ENCODE measurements around the gene APBA3. TPM values are rescaled to one million over a fixed set of nuclear protein-coding genes. Genes with fewer than 3 reads are reported as not detected.
A peak's percentile ranks its signal among the peaks of the same experiment; 100 is the strongest.
"Not testable (repeated sequence)": the region's sequence is repeated elsewhere in the genome, so short reads cannot be mapped to it uniquely, and the experiment has no call there.

APBA3 gene
- total RNA-seq, 3 donors from 2014 or later (not counting 1 experiment from before 2014, with no cell fraction given): 39.9 to 53.6 (median 43.8) TPM

- H3K27ac Mint-ChIP-seq: peak overlapping the region; percentile 99 to 100
- TF ChIP-seq, protein P1, sequence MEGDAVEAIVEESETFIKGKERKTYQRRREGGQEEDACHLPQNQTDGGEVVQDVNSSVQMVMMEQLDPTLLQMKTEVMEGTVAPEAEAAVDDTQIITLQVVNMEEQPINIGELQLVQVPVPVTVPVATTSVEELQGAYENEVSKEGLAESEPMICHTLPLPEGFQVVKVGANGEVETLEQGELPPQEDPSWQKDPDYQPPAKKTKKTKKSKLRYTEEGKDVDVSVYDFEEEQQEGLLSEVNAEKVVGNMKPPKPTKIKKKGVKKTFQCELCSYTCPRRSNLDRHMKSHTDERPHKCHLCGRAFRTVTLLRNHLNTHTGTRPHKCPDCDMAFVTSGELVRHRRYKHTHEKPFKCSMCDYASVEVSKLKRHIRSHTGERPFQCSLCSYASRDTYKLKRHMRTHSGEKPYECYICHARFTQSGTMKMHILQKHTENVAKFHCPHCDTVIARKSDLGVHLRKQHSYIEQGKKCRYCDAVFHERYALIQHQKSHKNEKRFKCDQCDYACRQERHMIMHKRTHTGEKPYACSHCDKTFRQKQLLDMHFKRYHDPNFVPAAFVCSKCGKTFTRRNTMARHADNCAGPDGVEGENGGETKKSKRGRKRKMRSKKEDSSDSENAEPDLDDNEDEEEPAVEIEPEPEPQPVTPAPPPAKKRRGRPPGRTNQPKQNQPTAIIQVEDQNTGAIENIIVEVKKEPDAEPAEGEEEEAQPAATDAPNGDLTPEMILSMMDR (IDR thresholded peaks at IDR 0.05): no peak
- Histone ChIP-seq H3K4me3 (ENCODE audit: low read length) (peak overlapping the region; percentile 78), H3K4me1 (ENCODE audit: control insufficient read depth, insufficient read depth, low read length) (peaks cover 41% of the 10 kb centered on the region), H3K9me3 (ENCODE audit: control insufficient read depth, insufficient read depth, low read length) (no peaks in the 10 kb centered on the region), H3K36me3 (ENCODE audit: control insufficient read depth, insufficient read depth, low read length) (peaks cover 29% of the 10 kb centered on the region), H3K27me3 (ENCODE audit: control insufficient read depth, insufficient read depth, low read length) (no peaks in the 10 kb centered on the region), H3K27ac (ENCODE audit: low read length) (peak overlapping the region; percentile 97)
- no peaks in the 10 kb centered on the region for H3K36me3 Mint-ChIP-seq
- H3K4me3 Mint-ChIP-seq: peak overlapping the region; percentile 96
- no peaks in the 10 kb centered on the region for H3K27me3 Mint-ChIP-seq (ENCODE audit: low read depth in 2 of 2)
- H3K4me1 Mint-ChIP-seq: peaks cover 27 to 34% of the 10 kb centered on the region in 2 donors
- DNase-seq (no peak), ATAC-seq (no peak)
- WGBS (ENCODE audit: insufficient coverage): no CpG with 5 or more reads among the region's 1 CpG
- H3K9me3 Mint-ChIP-seq: no peaks in the 10 kb centered on the region
- intact Hi-C loops (cut with micrococcal nuclease): loop anchor here (1.0 to 2.0 kb wide), 3 partner anchors 51 to 727 kb away; no protein-coding TSS in a partner anchor
These were observed 610 bp upstream of the APBA3 start for GRCh38 chr19:3762130-3762473.

- H3K27me3 ChIP-seq (ENCODE audit: control insufficient read depth, insufficient read depth, low read length): no peaks in the 10 kb centered on the region
- H3K36me3 Mint-ChIP-seq: no peaks in the 10 kb centered on the region
- peak overlapping the region; percentile 99 to 100 for H3K27ac Mint-ChIP-seq
- TF ChIP-seq, protein P1 (IDR thresholded peaks at IDR 0.05): no peak
- H3K4me3 ChIP-seq (ENCODE audit: low read length): peak overlapping the region; percentile 100
- H3K27me3 Mint-ChIP-seq (ENCODE audit: low read depth in 2 of 2): no peaks in the 10 kb centered on the region
- H3K9me3 ChIP-seq (ENCODE audit: control insufficient read depth, insufficient read depth, low read length): no peaks in the 10 kb centered on the region
- WGBS (ENCODE audit: insufficient coverage): 38% methylated on average over 7 of the region's 7 CpGs
- H3K4me1 ChIP-seq (ENCODE audit: control insufficient read depth, insufficient read depth, low read length): peaks cover 41% of the 10 kb centered on the region
- H3K27ac ChIP-seq (ENCODE audit: low read length): peak overlapping the region; percentile 97
- DNase-seq (peak in 1 of 2 donors; percentile 62), ATAC-seq (no peak)
- intact Hi-C loops (cut with micrococcal nuclease): no loop called here
- peaks cover 26 to 27% of the 10 kb centered on the region in 2 donors for H3K4me1 Mint-ChIP-seq
- H3K36me3 ChIP-seq (ENCODE audit: control insufficient read depth, insufficient read depth, low read length): peaks cover 21% of the 10 kb centered on the region
- peak overlapping the region; percentile 96 for H3K4me3 Mint-ChIP-seq
- H3K9me3 Mint-ChIP-seq: no peaks in the 10 kb centered on the region
These were observed 576 bp downstream of the APBA3 start for GRCh38 chr19:3760871-3761361.

GRCh38 chr19:3759482-3760254 lies 1.8 kb downstream of the APBA3 start:
- Mint-ChIP-seq H3K36me3 (no peaks in the 10 kb centered on the region), H3K27ac (peak overlapping the region in 1 of 2 donors; percentile 100)
- H3K27ac ChIP-seq (ENCODE audit: low read length): no peak overlapping the region

GRCh38 chr19:3758297-3758696 lies 3.2 kb downstream of the APBA3 start:
- H3K27me3 ChIP-seq (ENCODE audit: control insufficient read depth, insufficient read depth, low read length); H3K9me3 ChIP-seq (ENCODE audit: control insufficient read depth, insufficient read depth, low read length); H3K4me3 Mint-ChIP-seq; H3K36me3 Mint-ChIP-seq; ATAC-seq; H3K27me3 Mint-ChIP-seq (ENCODE audit: low read depth in 2 of 2); intact Hi-C loops (cut with micrococcal nuclease); H3K9me3 Mint-ChIP-seq; H3K27ac Mint-ChIP-seq; H3K27ac ChIP-seq (ENCODE audit: low read length); H3K4me3 ChIP-seq (ENCODE audit: low read length); DNase-seq: not testable (repeated sequence)
- Histone ChIP-seq H3K36me3 (ENCODE audit: control insufficient read depth, insufficient read depth, low read length) (peaks cover 22% of the 10 kb centered on the region), H3K4me1 (ENCODE audit: control insufficient read depth, insufficient read depth, low read length) (peaks cover 38% of the 10 kb centered on the region)
- H3K4me1 Mint-ChIP-seq: peaks cover 32% of the 10 kb centered on the region in 2 donors
- WGBS (ENCODE audit: insufficient coverage): 98% methylated on average over 12 of the region's 13 CpGs

More at GRCh38 chr19:3759482-3760254, 1.8 kb downstream of the APBA3 start:
- Mint-ChIP-seq H3K4me3 (peak overlapping the region; percentile 21), H3K27me3 (ENCODE audit: low read depth in 2 of 2) (no peaks in the 10 kb centered on the region), H3K4me1 (peaks cover 32 to 33% of the 10 kb centered on the region in 2 donors), H3K9me3 (no peaks in the 10 kb centered on the region)
- intact Hi-C loops (cut with micrococcal nuclease): no loop called here
- 97% methylated on average over 19 of the region's 19 CpGs for WGBS (ENCODE audit: insufficient coverage)
- H3K27me3 ChIP-seq (ENCODE audit: control insufficient read depth, insufficient read depth, low read length): no peaks in the 10 kb centered on the region
- TF ChIP-seq, protein P1 (IDR thresholded peaks at IDR 0.05): no peak
- peaks cover 19% of the 10 kb centered on the region for H3K36me3 ChIP-seq (ENCODE audit: control insufficient read depth, insufficient read depth, low read length)
- ATAC-seq (no peak), DNase-seq (no peak)
- H3K4me1 ChIP-seq (ENCODE audit: control insufficient read depth, insufficient read depth, low read length): peaks cover 41% of the 10 kb centered on the region
- H3K9me3 ChIP-seq (ENCODE audit: control insufficient read depth, insufficient read depth, low read length): no peaks in the 10 kb centered on the region
- H3K4me3 ChIP-seq (ENCODE audit: low read length): no peak overlapping the region

GRCh38 chr19:3757705-3758104 lies 3.8 kb downstream of the APBA3 start:
- H3K27ac Mint-ChIP-seq; H3K9me3 ChIP-seq (ENCODE audit: control insufficient read depth, insufficient read depth, low read length); H3K4me3 ChIP-seq (ENCODE audit: low read length); H3K9me3 Mint-ChIP-seq; H3K36me3 Mint-ChIP-seq; ATAC-seq; H3K4me3 Mint-ChIP-seq; H3K27me3 Mint-ChIP-seq (ENCODE audit: low read depth in 2 of 2); H3K27ac ChIP-seq (ENCODE audit: low read length); DNase-seq; H3K27me3 ChIP-seq (ENCODE audit: control insufficient read depth, insufficient read depth, low read length); intact Hi-C loops (cut with micrococcal nuclease): not testable (repeated sequence)
- 97% methylated on average over 7 of the region's 7 CpGs for WGBS (ENCODE audit: insufficient coverage)
- Histone ChIP-seq H3K4me1 (ENCODE audit: control insufficient read depth, insufficient read depth, low read length) (peaks cover 33% of the 10 kb centered on the region), H3K36me3 (ENCODE audit: control insufficient read depth, insufficient read depth, low read length) (peaks cover 27% of the 10 kb centered on the region)
- peaks cover 26 to 28% of the 10 kb centered on the region in 2 donors for H3K4me1 Mint-ChIP-seq

All from natural killer cell (primary cell).